GM19395 (cell line): ENCODE measurements around the gene CCN5.
A peak's percentile ranks its signal among the peaks of the same experiment; 100 is the strongest.
"Not testable (repeated sequence)": the region's sequence is repeated elsewhere in the genome, so short reads cannot be mapped to it uniquely, and the experiment has no call there.

Experiments used
- ATAC-seq: cut with Tn5 transposase; IDR thresholded peaks from one replicate; pipeline ENCODE4 v1.9.1; 2021; ENCODE audit warnings: mild to moderate bottlenecking, moderate library complexity; ENCODE audit not compliant: unreplicated experiment

Gene CCN5

GRCh38 chr20:44714701-44715498, at the start of gene CCN5:
Gene CCN5, plus strand, starts transcription at chr20:44715369. Its CDS starts 22 bp downstream, at chr20:44715391.
- no peak for ATAC-seq

GRCh38 chr20:44666066-44666465, 49.1 kb upstream of the CCN5 start:
- ATAC-seq: no peak

GRCh38 chr20:44670851-44671250, 44.3 kb upstream of the CCN5 start:
- not testable (repeated sequence) for ATAC-seq

GRCh38 chr20:44671541-44671940, 43.6 kb upstream of the CCN5 start:
- peak; percentile 60 for ATAC-seq

GRCh38 chr20:44672318-44672902, 42.8 kb upstream of the CCN5 start:
- ATAC-seq: not testable (repeated sequence)

GRCh38 chr20:44678242-44678641, 36.9 kb upstream of the CCN5 start:
- ATAC-seq: no peak

GRCh38 chr20:44678990-44679611, 36.1 kb upstream of the CCN5 start:
- no peak for ATAC-seq

GRCh38 chr20:44681796-44682566, 33.2 kb upstream of the CCN5 start:
- ATAC-seq: no peak

GRCh38 chr20:44683263-44684046, 31.7 kb upstream of the CCN5 start:
- ATAC-seq: no peak

- no peak for ATAC-seq
Observed at GRCh38 chr20:44684047-44684967, 30.9 kb upstream of the CCN5 start.

GRCh38 chr20:44686934-44687333, 28.2 kb upstream of the CCN5 start:
- ATAC-seq: no peak

GRCh38 chr20:44688053-44688625, 27.0 kb upstream of the CCN5 start:
- no peak for ATAC-seq

- no peak for ATAC-seq
Observed at GRCh38 chr20:44689809-44690208, 25.4 kb upstream of the CCN5 start.

- no peak for ATAC-seq
Observed at GRCh38 chr20:44690781-44691423, 24.3 kb upstream of the CCN5 start.

- ATAC-seq: no peak
Observed at GRCh38 chr20:44691424-44692423, 23.4 kb upstream of the CCN5 start.

GRCh38 chr20:44692932-44693480, 22.2 kb upstream of the CCN5 start:
- no peak for ATAC-seq

GRCh38 chr20:44693627-44694026, 21.5 kb upstream of the CCN5 start:
- no peak for ATAC-seq
